ENCODE results near the gene KIAA0232. TPM values are rescaled to one million over a fixed set of nuclear protein-coding genes. Genes with fewer than 3 reads are reported as not detected.

Gene KIAA0232
- total and polyA plus RNA-seq, 2 experiments from 2014 or later: 20.6 to 21.7 TPM

DNA sequence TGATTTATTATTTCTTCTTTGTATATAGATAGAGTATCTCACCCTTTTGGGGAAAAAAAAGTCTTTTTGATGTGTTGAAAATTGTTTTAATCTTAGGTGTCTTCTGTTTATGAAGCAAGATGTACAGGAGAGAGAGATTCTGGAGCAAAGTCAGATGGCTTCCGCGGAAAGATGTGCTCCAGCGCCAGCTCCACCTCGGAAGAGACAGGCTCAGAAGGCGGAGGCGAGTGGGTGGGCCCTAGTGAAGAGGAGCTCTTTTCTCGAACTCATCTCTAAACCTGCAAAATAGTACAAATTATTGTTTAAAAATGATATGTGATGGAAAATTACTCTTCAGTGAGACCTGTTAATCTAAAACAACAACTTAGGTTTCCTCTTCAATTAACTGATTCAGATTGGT lies 98.2 kb downstream of the KIAA0232 start:
- H3K79me2 ChIP-seq (ENCODE audit: insufficient read depth): no peaks in the 10 kb centered on the region
- no peaks in the 10 kb centered on the region for H4K20me1 ChIP-seq (ENCODE audit: insufficient read depth)
- no peak overlapping the region for H2AFZ ChIP-seq
- no peak overlapping the region for H3K9ac ChIP-seq
- H3K9me3 ChIP-seq (ENCODE audit: low read depth): no peaks in the 10 kb centered on the region
- TF ChIP-seq EZH2 (IDR thresholded peaks at IDR 0.05; ENCODE audit: insufficient read depth, poor library complexity, severe bottlenecking): no peak
- no peak for TF ChIP-seq EZH2phosphoT487 (IDR thresholded peaks at IDR 0.05; ENCODE audit: insufficient read depth, low read depth)
- peaks cover 23% of the 10 kb centered on the region for H3K4me1 ChIP-seq (ENCODE audit: insufficient read depth)
- DNase-seq: no peak
- 86 to 88% methylated on average over 7 of the region's 7 CpGs for WGBS, 2 experiments (ENCODE audit: low coverage in 1 of 2, low lambda C conversion rate in 2 of 2, missing lambda C conversion rate in 2 of 2)
- H3K9me2 ChIP-seq (ENCODE audit: insufficient read depth): no peaks in the 10 kb centered on the region
- H3K4me2 ChIP-seq (ENCODE audit: unreplicated experiment): no peak overlapping the region
- no peaks in the 10 kb centered on the region for H3K27me3 ChIP-seq (replicated peaks; ENCODE audit: insufficient read depth)
- in situ Hi-C loops (cut with MboI): no loop called here
- no peak overlapping the region for H3K4me3 ChIP-seq
- H3F3A ChIP-seq (ENCODE audit: insufficient read depth): peaks cover 42% of the 10 kb centered on the region
- no peak overlapping the region for H3K27ac ChIP-seq
- peaks cover 26% of the 10 kb centered on the region for H3K36me3 ChIP-seq (ENCODE audit: low read depth)

DNA sequence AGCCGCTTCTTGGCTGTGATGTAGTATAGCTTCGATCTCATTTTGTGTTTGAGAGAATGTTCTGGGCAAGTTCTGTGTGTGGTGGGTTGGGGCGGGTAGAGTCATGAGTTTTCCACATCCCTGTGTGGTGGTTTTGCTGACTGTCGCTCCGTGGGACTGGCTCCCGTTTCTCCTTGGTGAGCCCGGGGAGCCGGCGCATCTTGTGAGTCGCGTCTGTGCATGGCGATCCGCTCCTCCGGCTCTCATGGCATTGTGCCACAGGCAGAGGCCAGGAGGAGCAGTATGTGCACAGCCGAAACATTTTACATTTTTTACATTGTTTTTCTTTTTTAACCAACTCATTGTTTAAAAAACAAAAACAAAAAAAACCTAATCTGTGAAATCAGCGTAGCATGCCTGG lies 99.4 kb downstream of the KIAA0232 start:
- H4K20me1 ChIP-seq (ENCODE audit: insufficient read depth): no peaks in the 10 kb centered on the region
- 91 to 92% methylated on average over 16 of the region's 16 CpGs for WGBS, 2 experiments (ENCODE audit: low coverage in 1 of 2, low lambda C conversion rate in 2 of 2, missing lambda C conversion rate in 2 of 2)
- peaks cover 23% of the 10 kb centered on the region for H3K4me1 ChIP-seq (ENCODE audit: insufficient read depth)
- no peaks in the 10 kb centered on the region for H3K79me2 ChIP-seq (ENCODE audit: insufficient read depth)
- H3K9ac ChIP-seq: no peak overlapping the region
- no peak for TF ChIP-seq EZH2 (IDR thresholded peaks at IDR 0.05; ENCODE audit: insufficient read depth, poor library complexity, severe bottlenecking)
- TF ChIP-seq EZH2phosphoT487 (IDR thresholded peaks at IDR 0.05; ENCODE audit: insufficient read depth, low read depth): no peak
- no peak overlapping the region for H3K27ac ChIP-seq
- no peaks in the 10 kb centered on the region for H3K9me2 ChIP-seq (ENCODE audit: insufficient read depth)
- no peaks in the 10 kb centered on the region for H3K27me3 ChIP-seq (replicated peaks; ENCODE audit: insufficient read depth)
- H3K9me3 ChIP-seq (ENCODE audit: low read depth): no peaks in the 10 kb centered on the region
- H3K4me2 ChIP-seq (ENCODE audit: unreplicated experiment): no peak overlapping the region
- H3F3A ChIP-seq (ENCODE audit: insufficient read depth): peaks cover 37% of the 10 kb centered on the region
- H2AFZ ChIP-seq: no peak overlapping the region
- peaks cover 26% of the 10 kb centered on the region for H3K36me3 ChIP-seq (ENCODE audit: low read depth)
- DNase-seq: no peak
- in situ Hi-C loops (cut with MboI): no loop called here
- H3K4me3 ChIP-seq: no peak overlapping the region

DNA sequence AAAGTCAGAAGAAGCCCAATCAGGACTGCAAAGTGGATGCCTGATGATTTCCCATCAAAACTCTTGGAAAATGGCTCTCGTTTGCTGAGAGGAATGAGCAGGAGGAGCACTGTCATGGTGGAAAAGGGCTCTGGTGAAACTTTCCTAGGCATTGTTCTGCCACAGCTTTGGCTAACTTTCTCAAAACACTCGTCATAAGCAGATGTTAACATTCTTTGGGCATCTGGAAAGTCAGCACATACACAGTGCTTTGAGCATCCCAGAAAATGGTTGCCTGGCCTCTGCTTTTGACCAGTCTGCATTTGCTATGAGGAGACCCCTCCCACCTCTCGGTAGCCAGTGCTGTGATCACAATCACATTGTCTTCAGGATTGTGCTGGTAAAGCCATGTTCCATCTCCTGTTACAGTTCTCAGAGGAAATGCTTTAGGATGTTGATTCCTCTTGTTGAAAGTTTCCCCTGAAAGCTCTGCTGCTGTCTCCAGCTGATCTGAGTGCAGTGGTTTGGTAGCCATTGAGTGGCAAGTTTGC lies 101.9 kb downstream of the KIAA0232 start:
- Histone ChIP-seq H3F3A (ENCODE audit: insufficient read depth) (peaks cover 25% of the 10 kb centered on the region), H3K4me3 (no peak overlapping the region), H3K9me3 (ENCODE audit: low read depth) (no peaks in the 10 kb centered on the region), H3K79me2 (ENCODE audit: insufficient read depth) (no peaks in the 10 kb centered on the region), H3K36me3 (ENCODE audit: low read depth) (peaks cover 22% of the 10 kb centered on the region), H3K27me3 (replicated peaks; ENCODE audit: insufficient read depth) (no peaks in the 10 kb centered on the region), H4K20me1 (ENCODE audit: insufficient read depth) (no peaks in the 10 kb centered on the region), H3K4me2 (ENCODE audit: unreplicated experiment) (no peak overlapping the region), H2AFZ (no peak overlapping the region), H3K9ac (no peak overlapping the region), H3K4me1 (ENCODE audit: insufficient read depth) (peaks cover 16% of the 10 kb centered on the region), H3K9me2 (ENCODE audit: insufficient read depth) (no peaks in the 10 kb centered on the region), H3K27ac (no peak overlapping the region)
- in situ Hi-C loops (cut with MboI): no loop called here
- no peak for DNase-seq
- 75 to 80% methylated on average over 3 of the region's 3 CpGs for WGBS, 2 experiments (ENCODE audit: low coverage in 1 of 2, low lambda C conversion rate in 2 of 2, missing lambda C conversion rate in 2 of 2)
- TF ChIP-seq EZH2 (IDR thresholded peaks at IDR 0.05; ENCODE audit: insufficient read depth, poor library complexity, severe bottlenecking): no peak
- no peak for TF ChIP-seq EZH2phosphoT487 (IDR thresholded peaks at IDR 0.05; ENCODE audit: insufficient read depth, low read depth)

DNA sequence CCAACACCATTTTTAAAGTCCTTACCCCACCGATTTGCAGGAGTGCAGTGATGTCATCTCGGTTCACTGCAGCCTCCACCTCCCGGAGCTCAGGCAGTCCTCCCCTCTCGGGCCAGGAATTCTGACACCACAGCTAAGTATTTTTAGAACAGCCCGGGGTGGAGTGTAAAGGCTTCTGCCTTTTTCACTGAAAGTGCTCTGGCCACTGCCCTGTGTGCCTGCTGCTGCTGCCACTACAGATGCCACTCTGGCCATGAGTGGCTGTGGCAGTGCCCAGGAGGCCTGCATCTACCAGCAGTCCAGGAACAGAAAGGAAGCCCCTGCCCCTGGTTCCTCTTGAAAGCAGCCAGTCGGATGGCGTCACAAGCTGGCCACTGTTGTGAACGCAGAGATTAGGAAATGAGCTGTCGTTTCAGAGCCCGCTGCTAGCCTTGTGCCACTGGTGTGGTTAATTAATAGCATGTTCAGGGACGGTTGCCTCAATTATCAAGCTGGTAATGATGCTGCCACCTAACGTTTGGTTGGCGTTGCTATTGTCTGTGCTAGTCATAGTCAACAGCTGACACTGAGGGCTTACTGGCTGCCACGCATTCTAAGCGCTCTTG lies 103.5 kb downstream of the KIAA0232 start:
- peaks cover 13% of the 10 kb centered on the region; the same call in 1 of the 2 replicates for H3K36me3 ChIP-seq (ENCODE audit: low read depth)
- H3K27ac ChIP-seq: peak overlapping the region; percentile 95
- TF ChIP-seq EZH2phosphoT487 (IDR thresholded peaks at IDR 0.05; ENCODE audit: insufficient read depth, low read depth): 0 out of 2 replicates have a peak, but pooled peaks have one; percentile 38
- TF ChIP-seq EZH2 (IDR thresholded peaks at IDR 0.05; ENCODE audit: insufficient read depth, poor library complexity, severe bottlenecking): no peak
- H3F3A ChIP-seq (ENCODE audit: insufficient read depth): peaks cover 25% of the 10 kb centered on the region
- no peaks in the 10 kb centered on the region for H3K9me2 ChIP-seq (ENCODE audit: insufficient read depth)
- DNase-seq: peak; percentile 90
- H3K27me3 ChIP-seq (replicated peaks; ENCODE audit: insufficient read depth): no peaks in the 10 kb centered on the region
- H3K4me1 ChIP-seq (ENCODE audit: insufficient read depth): peaks cover 16% of the 10 kb centered on the region
- peak overlapping the region; percentile 49 for H3K4me3 ChIP-seq
- no peaks in the 10 kb centered on the region for H3K79me2 ChIP-seq (ENCODE audit: insufficient read depth)
- H3K4me2 ChIP-seq (ENCODE audit: unreplicated experiment): peak overlapping the region; percentile 65
- no peaks in the 10 kb centered on the region for H3K9me3 ChIP-seq (ENCODE audit: low read depth)
- H2AFZ ChIP-seq: peak overlapping the region; percentile 54
- in situ Hi-C loops (cut with MboI): no loop called here
- 4% methylated on average over 15 of the region's 15 CpGs for WGBS, 2 experiments (ENCODE audit: low coverage in 1 of 2, low lambda C conversion rate in 2 of 2, missing lambda C conversion rate in 2 of 2)
- peak overlapping the region; percentile 79 for H3K9ac ChIP-seq
- H4K20me1 ChIP-seq (ENCODE audit: insufficient read depth): no peaks in the 10 kb centered on the region

All from GM23248 (cell line).